ENCODE data around the gene KCNQ1OT1. TPM values are rescaled to one million over a fixed set of nuclear protein-coding genes. Genes with fewer than 3 reads are reported as not detected.
"Not testable (repeated sequence)": the region's sequence is repeated elsewhere in the genome, so short reads cannot be mapped to it uniquely, and the experiment has no call there.

Gene KCNQ1OT1
- total and polyA plus RNA-seq, 12 donors = 0.15 to 10.6 (median 1.1) TPM

DNA sequence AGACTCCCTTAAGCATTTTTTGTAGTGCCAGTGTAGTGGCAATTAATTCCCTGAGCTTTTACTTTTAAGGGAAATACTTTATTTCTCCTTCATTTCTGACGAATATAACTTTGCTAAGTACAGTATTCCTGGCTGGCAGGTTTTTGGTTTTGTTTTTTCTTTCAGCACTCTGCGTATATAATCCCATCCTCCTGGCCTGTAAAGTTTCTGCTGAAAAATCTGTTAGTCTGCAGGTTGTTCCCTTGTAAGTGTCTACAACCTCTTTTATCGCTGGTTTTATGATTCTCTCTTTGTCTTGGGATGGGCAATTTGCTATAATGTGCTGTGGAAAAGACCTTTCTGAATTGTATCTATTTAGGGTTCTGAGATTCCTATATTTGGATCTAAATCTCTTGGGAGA is 56.0 kb downstream of the KCNQ1OT1 start:
- Histone ChIP-seq H3K9me3 (replicated peaks in 1 of 3) (peaks cover 0 to 32% (median 8%) of the 10 kb centered on the region in 3 donors), H3K27me3 (no peaks in the 10 kb centered on the region), H3K4me1 (replicated peaks in 1 of 2) (no peaks in the 10 kb centered on the region), H3K27ac (no peak overlapping the region), H3K4me3 (no peak overlapping the region), H3K36me3 (replicated peaks in 1 of 2) (no peaks in the 10 kb centered on the region)
- intact Hi-C loops (cut with DNase I) = no loop called here
- TF ChIP-seq, protein P1, sequence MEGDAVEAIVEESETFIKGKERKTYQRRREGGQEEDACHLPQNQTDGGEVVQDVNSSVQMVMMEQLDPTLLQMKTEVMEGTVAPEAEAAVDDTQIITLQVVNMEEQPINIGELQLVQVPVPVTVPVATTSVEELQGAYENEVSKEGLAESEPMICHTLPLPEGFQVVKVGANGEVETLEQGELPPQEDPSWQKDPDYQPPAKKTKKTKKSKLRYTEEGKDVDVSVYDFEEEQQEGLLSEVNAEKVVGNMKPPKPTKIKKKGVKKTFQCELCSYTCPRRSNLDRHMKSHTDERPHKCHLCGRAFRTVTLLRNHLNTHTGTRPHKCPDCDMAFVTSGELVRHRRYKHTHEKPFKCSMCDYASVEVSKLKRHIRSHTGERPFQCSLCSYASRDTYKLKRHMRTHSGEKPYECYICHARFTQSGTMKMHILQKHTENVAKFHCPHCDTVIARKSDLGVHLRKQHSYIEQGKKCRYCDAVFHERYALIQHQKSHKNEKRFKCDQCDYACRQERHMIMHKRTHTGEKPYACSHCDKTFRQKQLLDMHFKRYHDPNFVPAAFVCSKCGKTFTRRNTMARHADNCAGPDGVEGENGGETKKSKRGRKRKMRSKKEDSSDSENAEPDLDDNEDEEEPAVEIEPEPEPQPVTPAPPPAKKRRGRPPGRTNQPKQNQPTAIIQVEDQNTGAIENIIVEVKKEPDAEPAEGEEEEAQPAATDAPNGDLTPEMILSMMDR (IDR thresholded peaks at IDR 0.05) = no peak
- no peak for TF ChIP-seq POLR2A (IDR thresholded peaks at IDR 0.05)
- WGBS, 4 donors = 91 to 94% (median 92%) methylated on average over 3 of the region's 3 CpGs
- no peak for DNase-seq

DNA sequence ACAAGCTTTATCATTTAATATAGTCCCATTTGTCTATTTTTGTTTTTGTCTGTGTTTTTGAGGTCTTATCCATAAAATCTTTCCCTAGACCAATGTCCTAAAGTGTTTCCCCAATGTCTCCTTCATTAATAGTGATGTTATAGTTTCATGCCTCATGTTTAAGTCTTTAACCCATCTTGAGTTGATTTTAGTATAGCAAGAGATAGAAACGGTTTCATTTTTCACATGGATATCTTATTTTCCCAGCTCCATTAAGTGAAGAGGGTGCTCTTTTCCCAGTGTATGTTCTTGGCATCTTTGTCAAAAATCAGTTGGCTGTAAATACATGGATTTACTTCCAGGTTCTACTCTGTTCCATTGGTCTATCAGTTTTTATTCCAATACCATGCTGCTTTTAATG is 58.2 kb downstream of the KCNQ1OT1 start:
- H3K27me3 ChIP-seq = no peaks in the 10 kb centered on the region
- H3K4me1 ChIP-seq (replicated peaks in 1 of 2) = no peaks in the 10 kb centered on the region
- H3K36me3 ChIP-seq (replicated peaks in 1 of 2) = no peaks in the 10 kb centered on the region
- peaks cover 0 to 29% (median 8%) of the 10 kb centered on the region in 3 donors for H3K9me3 ChIP-seq (replicated peaks in 1 of 3)
- 87 to 100% (median 90%) methylated on average over 1 of the region's 1 CpG for WGBS, 4 donors
- no peak overlapping the region for H3K4me3 ChIP-seq
- intact Hi-C loops (cut with DNase I) = no loop called here
- DNase-seq = no peak
- H3K27ac ChIP-seq = no peak overlapping the region
- no peak for TF ChIP-seq POLR2A (IDR thresholded peaks at IDR 0.05)
- TF ChIP-seq, protein P1 (IDR thresholded peaks at IDR 0.05) = no peak

DNA sequence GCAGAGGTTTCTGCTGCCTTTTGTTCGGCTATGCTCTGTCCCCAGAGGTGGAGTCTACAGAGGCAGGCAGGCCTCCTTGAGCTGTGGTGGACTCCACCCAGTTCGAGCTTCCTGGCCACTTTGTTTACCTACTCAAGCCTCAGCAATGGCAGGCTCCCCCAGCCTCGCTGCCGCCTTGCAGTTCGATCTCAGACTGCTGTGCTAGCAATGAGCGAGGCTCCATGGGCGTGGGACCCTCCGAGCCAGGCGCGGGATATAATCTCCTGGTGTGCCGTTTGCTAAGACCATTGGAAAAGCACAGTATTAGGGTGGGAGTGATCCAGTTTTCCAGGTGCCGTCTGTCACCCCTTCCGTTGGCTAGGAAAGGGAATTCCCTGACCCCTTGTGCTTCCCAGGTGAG is 60.0 kb downstream of the KCNQ1OT1 start:
- DNase-seq; H3K36me3 ChIP-seq (replicated peaks in 1 of 2); H3K27me3 ChIP-seq; H3K4me1 ChIP-seq (replicated peaks in 1 of 2); H3K4me3 ChIP-seq; H3K27ac ChIP-seq; intact Hi-C loops (cut with DNase I): not testable (repeated sequence)
- WGBS, 4 donors = 86 to 94% (median 90%) methylated on average over 2 to 13 of the region's 13 CpGs
- peaks cover 0 to 28% (median 8%) of the 10 kb centered on the region in 3 donors for H3K9me3 ChIP-seq (replicated peaks in 1 of 3)

DNA sequence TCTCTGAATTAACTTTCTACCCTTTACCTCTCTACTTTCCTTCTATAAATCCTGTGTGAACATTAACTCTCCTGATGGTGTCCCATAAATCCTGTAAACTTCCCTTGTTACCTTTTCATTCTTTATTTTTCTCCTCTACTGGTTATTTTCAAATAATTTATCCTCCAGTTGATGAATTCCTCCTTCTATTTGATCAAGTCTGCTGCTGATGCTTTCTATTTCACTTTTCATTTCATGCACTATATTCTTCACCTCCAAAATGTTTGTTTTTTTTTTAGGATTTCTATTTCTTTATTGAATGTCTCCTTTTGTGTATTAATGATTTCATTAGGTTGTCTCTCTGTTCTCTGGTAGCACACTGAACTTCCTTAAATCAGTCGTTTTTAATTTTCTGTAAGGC is 68.6 kb downstream of the KCNQ1OT1 start:
- TF ChIP-seq, protein P1 (IDR thresholded peaks at IDR 0.05) = no peak
- TF ChIP-seq POLR2A (IDR thresholded peaks at IDR 0.05) = no peak
- no peak overlapping the region for H3K27ac ChIP-seq
- intact Hi-C loops (cut with DNase I) = no loop called here
- no peaks in the 10 kb centered on the region for H3K4me1 ChIP-seq (replicated peaks in 1 of 2)
- H3K27me3 ChIP-seq = no peaks in the 10 kb centered on the region
- peaks cover 0 to 20% (median 8%) of the 10 kb centered on the region in 3 donors for H3K9me3 ChIP-seq (replicated peaks in 1 of 3)
- DNase-seq = no peak
- H3K36me3 ChIP-seq (replicated peaks in 1 of 2) = no peaks in the 10 kb centered on the region
- WGBS, 4 donors = 65 to 75% (median 73%) methylated on average over 1 of the region's 1 CpG
- peak overlapping the region in 1 of 4 donors; percentile 0 for H3K4me3 ChIP-seq

DNA sequence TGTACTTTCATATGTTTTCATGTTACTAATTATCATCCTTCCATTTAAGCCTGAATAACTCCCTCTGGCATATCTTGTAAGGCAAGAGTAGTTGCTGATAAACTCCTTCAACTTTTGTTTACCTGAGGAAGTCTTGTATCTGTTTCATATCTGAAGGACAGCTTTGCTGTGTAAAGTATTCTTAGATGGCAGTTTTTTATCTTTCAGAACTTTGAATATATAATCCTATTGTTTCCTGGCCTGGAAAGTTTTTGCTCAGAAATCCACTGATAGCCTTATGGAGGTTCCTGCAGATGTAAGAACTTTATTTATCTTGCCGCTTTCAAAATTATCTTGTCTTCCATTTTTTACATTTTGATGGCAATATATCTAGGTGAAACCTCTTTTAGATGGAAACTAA is 69.1 kb downstream of the KCNQ1OT1 start:
- peaks cover 0 to 20% (median 8%) of the 10 kb centered on the region in 3 donors for H3K9me3 ChIP-seq (replicated peaks in 1 of 3)
- TF ChIP-seq, protein P1 (IDR thresholded peaks at IDR 0.05) = no peak
- TF ChIP-seq POLR2A (IDR thresholded peaks at IDR 0.05) = no peak
- WGBS, 4 donors = 95 to 100% (median 95%) methylated on average over 1 of the region's 1 CpG
- H3K4me1 ChIP-seq (replicated peaks in 1 of 2) = no peaks in the 10 kb centered on the region
- intact Hi-C loops (cut with DNase I) = no loop called here
- no peak overlapping the region for H3K4me3 ChIP-seq
- DNase-seq = no peak
- no peak overlapping the region for H3K27ac ChIP-seq
- no peaks in the 10 kb centered on the region for H3K27me3 ChIP-seq
- H3K36me3 ChIP-seq (replicated peaks in 1 of 2) = no peaks in the 10 kb centered on the region

Data from adrenal gland (tissue), 12 donors.